Central memory CD8-positive, alpha-beta T cell (primary cell): ENCODE data around the gene LMO4.

ENCODE experiments used
- ATAC-seq: fragments of 150-1000 bp; cut with Tn5 transposase; replicated peaks from 2 replicates; pipeline ENCODE4 v1.10.0; 2022; ENCODE audit warnings: mild to moderate bottlenecking, moderate FRiP score, moderate number of reproducible peaks; ENCODE audit not compliant: poor library complexity, severe bottlenecking; ENCODE audit errors: extremely low read depth
- DNase-seq, 2 donors: peaks; one replicate each; pipeline ENCODE4 v3.0.0; 2021; ENCODE audit warnings: low spot score in 2 of 2
- H3K27ac Mint-ChIP-seq: one replicate; pipeline ENCODE4 v1.8.0; 2022; ENCODE audit warnings: low read depth, mild to moderate bottlenecking, moderate library complexity, mixed read lengths
- H3K27me3 Mint-ChIP-seq: one replicate; pipeline ENCODE4 v1.8.0; 2022; ENCODE audit warnings: mixed read lengths
- H3K36me3 Mint-ChIP-seq: one replicate; pipeline ENCODE4 v1.8.0; 2022; ENCODE audit warnings: mild to moderate bottlenecking, moderate library complexity, mixed read lengths; ENCODE audit not compliant: insufficient read depth
- H3K4me1 Mint-ChIP-seq: one replicate; pipeline ENCODE4 v1.8.0; 2022; ENCODE audit warnings: mixed read lengths
- H3K4me3 Mint-ChIP-seq: one replicate; pipeline ENCODE4 v1.8.0; 2022; ENCODE audit warnings: mild to moderate bottlenecking, moderate library complexity, mixed read lengths
- H3K9me3 Mint-ChIP-seq: one replicate; pipeline ENCODE4 v1.8.0; 2022; ENCODE audit warnings: mixed read lengths

Gene LMO4

GRCh38 chr1:87389011-87389410 is 60.3 kb downstream of the LMO4 start:
- no peaks in the 10 kb centered on the region for H3K36me3 Mint-ChIP-seq
- H3K27ac Mint-ChIP-seq = no peak overlapping the region
- H3K4me3 Mint-ChIP-seq = no peak overlapping the region
- ATAC-seq = no peak
- no peak for DNase-seq
- no peaks in the 10 kb centered on the region for H3K9me3 Mint-ChIP-seq
- H3K27me3 Mint-ChIP-seq = peaks cover 31% of the 10 kb centered on the region
- H3K4me1 Mint-ChIP-seq = no peaks in the 10 kb centered on the region

- Mint-ChIP-seq H3K4me3 (no peak overlapping the region), H3K9me3 (no peaks in the 10 kb centered on the region), H3K27me3 (peaks cover 26% of the 10 kb centered on the region), H3K4me1 (no peaks in the 10 kb centered on the region), H3K27ac (no peak overlapping the region), H3K36me3 (no peaks in the 10 kb centered on the region)
- DNase-seq = no peak
- no peak for ATAC-seq
Measured at GRCh38 chr1:87389546-87389945, 60.9 kb downstream of the LMO4 start.

GRCh38 chr1:87392248-87393192 is 63.8 kb downstream of the LMO4 start:
- Mint-ChIP-seq H3K4me1 (no peaks in the 10 kb centered on the region), H3K27ac (no peak overlapping the region), H3K36me3 (no peaks in the 10 kb centered on the region), H3K4me3 (no peak overlapping the region), H3K27me3 (peaks cover 9% of the 10 kb centered on the region), H3K9me3 (no peaks in the 10 kb centered on the region)
- ATAC-seq = no peak
- no peak for DNase-seq

GRCh38 chr1:87393445-87394085 is 64.9 kb downstream of the LMO4 start:
- no peaks in the 10 kb centered on the region for H3K4me1 Mint-ChIP-seq
- H3K36me3 Mint-ChIP-seq = no peaks in the 10 kb centered on the region
- H3K9me3 Mint-ChIP-seq = no peaks in the 10 kb centered on the region
- ATAC-seq (no peak), DNase-seq (no peak)
- H3K4me3 Mint-ChIP-seq = no peak overlapping the region
- H3K27ac Mint-ChIP-seq = no peak overlapping the region
- peaks cover 9% of the 10 kb centered on the region for H3K27me3 Mint-ChIP-seq

GRCh38 chr1:87394513-87394912 is 65.8 kb downstream of the LMO4 start:
- no peaks in the 10 kb centered on the region for H3K4me1 Mint-ChIP-seq
- H3K27ac Mint-ChIP-seq = no peak overlapping the region
- H3K36me3 Mint-ChIP-seq = no peaks in the 10 kb centered on the region
- H3K4me3 Mint-ChIP-seq = no peak overlapping the region
- peaks cover 9% of the 10 kb centered on the region for H3K27me3 Mint-ChIP-seq
- no peaks in the 10 kb centered on the region for H3K9me3 Mint-ChIP-seq
- no peak for DNase-seq
- no peak for ATAC-seq

- peaks cover 9% of the 10 kb centered on the region for H3K27me3 Mint-ChIP-seq
- no peak overlapping the region for H3K27ac Mint-ChIP-seq
- H3K9me3 Mint-ChIP-seq = no peaks in the 10 kb centered on the region
- no peak for DNase-seq
- no peak overlapping the region for H3K4me3 Mint-ChIP-seq
- H3K4me1 Mint-ChIP-seq = no peaks in the 10 kb centered on the region
- ATAC-seq = no peak
- H3K36me3 Mint-ChIP-seq = no peaks in the 10 kb centered on the region
Measured at GRCh38 chr1:87394982-87395381, 66.3 kb downstream of the LMO4 start.
